ENCODE data around the gene KRT75.

- TF ChIP-seq POLR2A (IDR thresholded peaks at IDR 0.05; ENCODE audit: low read depth, low read length) (no peak), POLR2AphosphoS5 (IDR thresholded peaks at IDR 0.05; ENCODE audit: low read depth, low read length) (no peak), SPI1 (IDR thresholded peaks at IDR 0.05; ENCODE audit: low read depth, low read length) (no peak), POU2F2 (IDR thresholded peaks at IDR 0.05; ENCODE audit: low read depth, low read length) (no peak)
These were observed 34.4 kb downstream of the KRT75 start for GRCh38 chr12:52399756-52400155.

Measured in GM12891 (cell line).